ENCODE results near the gene ID1.
A peak's percentile ranks its signal among the peaks of the same experiment; 100 is the strongest.
"Not testable (repeated sequence)": the region's sequence is repeated elsewhere in the genome, so short reads cannot be mapped to it uniquely, and the experiment has no call there.

The ID1 gene

GRCh38 chr20:31580706-31581105 lies 24.4 kb upstream of the ID1 start:
- no peaks in the 10 kb centered on the region for H3K36me3 Mint-ChIP-seq
- peaks cover 5 to 15% of the 10 kb centered on the region in 2 donors for H3K27me3 Mint-ChIP-seq
- H3K4me3 Mint-ChIP-seq: no peak overlapping the region
- H3K27ac Mint-ChIP-seq: no peak overlapping the region
- ATAC-seq (replicated peaks) (no peak), DNase-seq (no peak)
- H3K4me1 Mint-ChIP-seq: no peaks in the 10 kb centered on the region
- no peaks in the 10 kb centered on the region for H3K9me3 Mint-ChIP-seq

GRCh38 chr20:31581391-31581790 lies 23.7 kb upstream of the ID1 start:
- Mint-ChIP-seq H3K4me3 (no peak overlapping the region), H3K27ac (no peak overlapping the region), H3K4me1 (no peaks in the 10 kb centered on the region), H3K9me3 (no peaks in the 10 kb centered on the region), H3K36me3 (no peaks in the 10 kb centered on the region), H3K27me3 (peaks cover 9 to 15% of the 10 kb centered on the region in 2 donors)
- ATAC-seq (replicated peaks) (no peak), DNase-seq (no peak)

GRCh38 chr20:31587545-31588389 lies 17.3 kb upstream of the ID1 start:
- ATAC-seq (replicated peaks) (peak; percentile 46 to 50), DNase-seq (no peak)
- Mint-ChIP-seq H3K9me3 (no peaks in the 10 kb centered on the region), H3K4me3 (peak overlapping the region; percentile 66 to 80), H3K4me1 (peaks cover 3 to 15% of the 10 kb centered on the region in 2 donors), H3K36me3 (peaks cover 0 to 3% of the 10 kb centered on the region in 2 donors), H3K27me3 (peaks cover 22 to 33% of the 10 kb centered on the region in 2 donors), H3K27ac (no peak overlapping the region)

- Mint-ChIP-seq H3K36me3 (peaks cover 0 to 3% of the 10 kb centered on the region in 2 donors), H3K27ac (no peak overlapping the region), H3K4me3 (no peak overlapping the region), H3K9me3 (no peaks in the 10 kb centered on the region), H3K27me3 (peaks cover 23 to 27% of the 10 kb centered on the region in 2 donors), H3K4me1 (peaks cover 7 to 20% of the 10 kb centered on the region in 2 donors)
- ATAC-seq (replicated peaks) (no peak), DNase-seq (no peak)
Observed at GRCh38 chr20:31590717-31591225, 14.3 kb upstream of the ID1 start.

- H3K4me3 Mint-ChIP-seq: no peak overlapping the region
- H3K4me1 Mint-ChIP-seq: peaks cover 4 to 12% of the 10 kb centered on the region in 2 donors
- DNase-seq (no peak), ATAC-seq (replicated peaks) (no peak)
- H3K27me3 Mint-ChIP-seq: peaks cover 6 to 15% of the 10 kb centered on the region in 2 donors
- no peaks in the 10 kb centered on the region for H3K36me3 Mint-ChIP-seq
- H3K9me3 Mint-ChIP-seq: no peaks in the 10 kb centered on the region
- H3K27ac Mint-ChIP-seq: no peak overlapping the region
Observed at GRCh38 chr20:31593221-31594001, 11.7 kb upstream of the ID1 start.

- Mint-ChIP-seq H3K4me1 (peaks cover 4 to 8% of the 10 kb centered on the region in 2 donors), H3K27ac (no peak overlapping the region), H3K9me3 (no peaks in the 10 kb centered on the region), H3K4me3 (no peak overlapping the region), H3K36me3 (no peaks in the 10 kb centered on the region), H3K27me3 (peaks cover 0 to 9% of the 10 kb centered on the region in 2 donors)
- ATAC-seq (replicated peaks) (no peak), DNase-seq (no peak)
Observed at GRCh38 chr20:31594002-31594557, 11.0 kb upstream of the ID1 start.

- no peak overlapping the region for H3K27ac Mint-ChIP-seq
- H3K9me3 Mint-ChIP-seq: no peaks in the 10 kb centered on the region
- no peaks in the 10 kb centered on the region for H3K36me3 Mint-ChIP-seq
- H3K4me3 Mint-ChIP-seq: no peak overlapping the region
- DNase-seq (no peak), ATAC-seq (replicated peaks) (no peak)
- H3K27me3 Mint-ChIP-seq: peaks cover 0 to 9% of the 10 kb centered on the region in 2 donors
- peaks cover 4 to 8% of the 10 kb centered on the region in 2 donors for H3K4me1 Mint-ChIP-seq
Observed at GRCh38 chr20:31594558-31595379, 10.3 kb upstream of the ID1 start.

GRCh38 chr20:31595380-31595653 lies 9.8 kb upstream of the ID1 start:
- DNase-seq: no peak
- Mint-ChIP-seq H3K27ac (no peak overlapping the region), H3K27me3 (peaks cover 0 to 9% of the 10 kb centered on the region in 2 donors), H3K4me1 (peaks cover 4 to 8% of the 10 kb centered on the region in 2 donors), H3K4me3 (no peak overlapping the region), H3K9me3 (no peaks in the 10 kb centered on the region), H3K36me3 (no peaks in the 10 kb centered on the region)
- ATAC-seq (replicated peaks): no peak

GRCh38 chr20:31595654-31596411 lies 9.3 kb upstream of the ID1 start:
- ATAC-seq (replicated peaks): peak in 1 of 2 donors; percentile 12
- Mint-ChIP-seq H3K4me1 (peaks cover 4 to 8% of the 10 kb centered on the region in 2 donors), H3K9me3 (no peaks in the 10 kb centered on the region), H3K36me3 (no peaks in the 10 kb centered on the region), H3K27ac (no peak overlapping the region), H3K27me3 (peaks cover 0 to 9% of the 10 kb centered on the region in 2 donors), H3K4me3 (no peak overlapping the region)
- no peak for DNase-seq

GRCh38 chr20:31596412-31596715 lies 8.7 kb upstream of the ID1 start:
- H3K27ac Mint-ChIP-seq; H3K27me3 Mint-ChIP-seq; H3K9me3 Mint-ChIP-seq; H3K4me3 Mint-ChIP-seq; ATAC-seq (replicated peaks); H3K36me3 Mint-ChIP-seq; H3K4me1 Mint-ChIP-seq; DNase-seq: not testable (repeated sequence)

- Mint-ChIP-seq H3K4me3 (no peak overlapping the region), H3K4me1 (peaks cover 4 to 8% of the 10 kb centered on the region in 2 donors), H3K27me3 (peaks cover 0 to 9% of the 10 kb centered on the region in 2 donors), H3K27ac (no peak overlapping the region), H3K9me3 (no peaks in the 10 kb centered on the region), H3K36me3 (no peaks in the 10 kb centered on the region)
- ATAC-seq (replicated peaks) (no peak), DNase-seq (no peak)
Observed at GRCh38 chr20:31596831-31597480, 8.1 kb upstream of the ID1 start.

- ATAC-seq (replicated peaks) (no peak), DNase-seq (no peak)
- Mint-ChIP-seq H3K36me3 (no peaks in the 10 kb centered on the region), H3K27me3 (peaks cover 3 to 11% of the 10 kb centered on the region in 2 donors), H3K4me3 (no peak overlapping the region), H3K9me3 (no peaks in the 10 kb centered on the region), H3K27ac (no peak overlapping the region), H3K4me1 (peaks cover 4 to 8% of the 10 kb centered on the region in 2 donors)
Observed at GRCh38 chr20:31597481-31597855, 7.6 kb upstream of the ID1 start.

- no peaks in the 10 kb centered on the region for H3K36me3 Mint-ChIP-seq
- peaks cover 35 to 45% of the 10 kb centered on the region in 2 donors for H3K27me3 Mint-ChIP-seq
- H3K4me3 Mint-ChIP-seq: no peak overlapping the region
- no peaks in the 10 kb centered on the region for H3K9me3 Mint-ChIP-seq
- H3K4me1 Mint-ChIP-seq: peaks cover 15 to 32% of the 10 kb centered on the region in 2 donors
- peak overlapping the region; percentile 72 for H3K27ac Mint-ChIP-seq
- no peak for DNase-seq
- ATAC-seq (replicated peaks): no peak
Observed at GRCh38 chr20:31602431-31602778, 2.7 kb upstream of the ID1 start.

All from stimulated activated naive B cell treated with anti-CD40 and anti-IgM and Interleukin-4, amounts not matched to agents 10 μg/mL and 1 μg/mL and 100 μg/mL, for 72 hours (primary cell).